H1 (cell line): Measurements from ENCODE around the gene STRIP2. TPM values are rescaled to one million over a fixed set of nuclear protein-coding genes. Genes with fewer than 3 reads are reported as not detected.

Experiments
- CTCF ChIA-PET: fragments of 300-600 bp; sonication (Branson Sonifier 250); formaldehyde crosslinking; loops from one replicate; lab custom pipeline; 2021; ENCODE audit not compliant: partially characterized antibody; lab: Charles Lee
- POLR2A ChIA-PET: fragments of 300-600 bp; sonication (Branson Sonifier 250); formaldehyde crosslinking; loops from one replicate; lab custom pipeline; 2021; ENCODE audit warnings: inconsistent platforms; ENCODE audit not compliant: partially characterized antibody; lab: Charles Lee
- DNase-seq, 2 experiments: peaks; one replicate each; pipeline versions ENCODE4 v3.0.0 to v3.0.0-alpha.2; 2010 to 2022; ENCODE audit warnings: low spot score in 2 of 2, low read depth in 1 of 2, mixed read lengths in 1 of 2
- FAIRE-seq: peaks from 2 replicates; lab custom pipeline; 2011; peaks lifted over from hg19 to GRCh38; lab: Jason Lieb, UNC
- H2AFZ ChIP-seq: 2 replicates; pipeline ENCODE4 v1.8.1; 2012; ENCODE audit warnings: low read length, inconsistent platforms
- H2AK5ac ChIP-seq: 2 replicates; pipeline ENCODE4 v1.6.1; 2013; ENCODE audit warnings: low read depth, low read length
- H2BK120ac ChIP-seq: replicated peaks from 2 replicates; pipeline ENCODE3; 2013; ENCODE audit warnings: low read depth, low read length, inconsistent platforms
- H2BK12ac ChIP-seq: 2 replicates; pipeline ENCODE4 v1.6.1; 2013; ENCODE audit warnings: low read depth, low read length
- H2BK15ac ChIP-seq: 2 replicates; pipeline ENCODE4 v1.6.1; 2013; ENCODE audit warnings: low read length
- H2BK20ac ChIP-seq: 2 replicates; pipeline ENCODE4 v1.6.1; 2013; ENCODE audit warnings: low read length
- H2BK5ac ChIP-seq: 2 replicates; pipeline ENCODE4 v1.6.1; 2013; ENCODE audit warnings: low read depth, low read length
- H3K14ac ChIP-seq: 2 replicates; pipeline ENCODE4 v1.6.1; 2013; ENCODE audit warnings: inconsistent platforms; ENCODE audit not compliant: insufficient read length
- H3K18ac ChIP-seq: 2 replicates; pipeline ENCODE4 v1.6.1; 2013; ENCODE audit warnings: low read length; ENCODE audit errors: extremely low read depth
- H3K23ac ChIP-seq: 2 replicates; pipeline ENCODE4 v1.6.1; 2013; ENCODE audit warnings: inconsistent platforms; ENCODE audit not compliant: insufficient read length
- H3K23me2 ChIP-seq: 2 replicates; pipeline ENCODE4 v1.6.1; 2013; ENCODE audit warnings: low read depth, low read length
- H3K27ac ChIP-seq: 2 replicates; pipeline ENCODE4 v1.6.1; 2011; ENCODE audit warnings: low read depth, low read length, inconsistent platforms
- H3K27me3 ChIP-seq, 4 experiments: replicated peaks in 1 of 4; 1 replicate in 1 of 4; 2 replicates in 3 of 4; pipeline versions ENCODE4 v1.6.1 to v1.8.1; 2011 to 2013; ENCODE audit warnings: low read length in 3 of 4, mild to moderate bottlenecking in 3 of 4, inconsistent platforms in 2 of 4, mixed read lengths in 2 of 4, moderate library complexity in 1 of 4; ENCODE audit not compliant: control insufficient read depth in 3 of 4, insufficient read depth in 3 of 4; ENCODE audit errors: extremely low read depth in 1 of 4
- H3K36me3 ChIP-seq, 4 experiments: 2 replicates each; pipeline versions ENCODE4 v1.6.1 to v1.8.1; 2011 to 2013; ENCODE audit warnings: mild to moderate bottlenecking in 4 of 4, low read length in 3 of 4, moderate library complexity in 2 of 4, control low read depth in 1 of 4, inconsistent platforms in 1 of 4; ENCODE audit not compliant: insufficient read depth in 4 of 4, control insufficient read depth in 2 of 4
- H3K4ac ChIP-seq: replicated peaks from 2 replicates; pipeline ENCODE3; 2013; ENCODE audit warnings: low read length, low read depth, mixed read lengths, inconsistent platforms; ENCODE audit not compliant: insufficient read length
- H3K4me1 ChIP-seq, 4 experiments: replicated peaks in 1 of 4; 1 replicate in 1 of 4; 2 replicates in 3 of 4; pipeline versions ENCODE4 v1.6.1 to v1.8.1; 2011 to 2013; ENCODE audit warnings: low read length in 3 of 4, inconsistent platforms in 2 of 4, mixed read lengths in 1 of 4; ENCODE audit not compliant: insufficient read depth in 4 of 4, control insufficient read depth in 3 of 4
- H3K4me2 ChIP-seq, 2 experiments: 2 replicates each; pipeline versions ENCODE4 v1.6.1 to v1.8.1; 2011 to 2013; ENCODE audit warnings: low read depth in 2 of 2, low read length in 2 of 2, control low read depth in 1 of 2, inconsistent platforms in 1 of 2, mild to moderate bottlenecking in 1 of 2; ENCODE audit not compliant: insufficient read depth in 1 of 2
- H3K4me3 ChIP-seq, 4 experiments: fragments of 200-600, 300-600 bp in 1 of 4; sonication (generic), shearing (Covaris generic), sonication (Bioruptor Twin) in 1 of 4; 2 replicates each; pipeline versions ENCODE4 v1.5.1 to v1.8.1; 2011 to 2016; ENCODE audit warnings: low read length in 4 of 4, low read depth in 3 of 4, control low read depth in 2 of 4, inconsistent platforms in 2 of 4, mild to moderate bottlenecking in 2 of 4, mixed read lengths in 1 of 4, moderate library complexity in 1 of 4; ENCODE audit not compliant: insufficient read depth in 2 of 4; ENCODE audit errors: extremely low read depth in 1 of 4
- H3K56ac ChIP-seq: replicated peaks from 2 replicates; pipeline ENCODE3; 2013; ENCODE audit warnings: low read depth, mild to moderate bottlenecking, mixed read lengths, low read length, inconsistent platforms; ENCODE audit not compliant: insufficient read length
- H3K79me1 ChIP-seq: 2 replicates; pipeline ENCODE4 v1.6.1; 2013; ENCODE audit warnings: low read depth, low read length, control low read depth
- H3K79me2 ChIP-seq, 2 experiments: 2 replicates each; pipeline versions ENCODE4 v1.6.1 to v1.8.1; 2012 to 2013; ENCODE audit warnings: low read length in 2 of 2, mild to moderate bottlenecking in 2 of 2, inconsistent platforms in 1 of 2; ENCODE audit not compliant: insufficient read depth in 2 of 2, control insufficient read depth in 1 of 2
- H3K9ac ChIP-seq, 4 experiments: replicated peaks in 1 of 4; 1 replicate in 1 of 4; 2 replicates in 3 of 4; pipeline versions ENCODE4 v1.6.1 to v1.8.1; 2011 to 2013; ENCODE audit warnings: low read depth in 3 of 4, low read length in 3 of 4, control low read depth in 2 of 4, mild to moderate bottlenecking in 2 of 4, moderate library complexity in 2 of 4, inconsistent platforms in 1 of 4; ENCODE audit errors: extremely low read depth in 1 of 4
- H3K9me3 ChIP-seq, 2 experiments: 2 replicates each; pipeline versions ENCODE4 v1.6.1 to v1.8.1; 2012 to 2013; ENCODE audit warnings: mild to moderate bottlenecking in 2 of 2, moderate library complexity in 2 of 2, control low read depth in 1 of 2, inconsistent platforms in 1 of 2, low read depth in 1 of 2, low read length in 1 of 2, mixed read lengths in 1 of 2; ENCODE audit not compliant: insufficient read depth in 2 of 2
- H4K20me1 ChIP-seq, 2 experiments: replicated peaks in 1 of 2; 2 replicates each; pipeline versions ENCODE3 to v1.8.1; 2011 to 2013; ENCODE audit warnings: inconsistent platforms in 2 of 2, low read length in 2 of 2, mild to moderate bottlenecking in 1 of 2; ENCODE audit not compliant: insufficient read depth in 2 of 2, control insufficient read depth in 1 of 2
- H4K5ac ChIP-seq: 2 replicates; pipeline ENCODE4 v1.6.1; 2013; ENCODE audit warnings: low read length, low read depth, mixed read lengths, inconsistent platforms; ENCODE audit not compliant: insufficient read length
- H4K8ac ChIP-seq: 2 replicates; pipeline ENCODE4 v1.8.0; 2013; ENCODE audit warnings: mild to moderate bottlenecking, moderate library complexity, low read length, inconsistent platforms; ENCODE audit not compliant: insufficient read depth; ENCODE audit errors: extremely low read depth
- H4K91ac ChIP-seq: replicated peaks from 2 replicates; pipeline ENCODE3; 2013; ENCODE audit warnings: low read length, mixed read lengths, inconsistent platforms; ENCODE audit not compliant: insufficient read length
- CHD1 ChIP-seq: IDR thresholded peaks from 2 replicates; pipeline ENCODE4 v1.6.1; 2012; ENCODE audit warnings: low read depth, low read length, improper control_type of control experiment
- CTBP2 ChIP-seq: IDR thresholded peaks from 2 replicates; pipeline ENCODE4 v1.7.0; 2011; ENCODE audit warnings: borderline replicate concordance, mild to moderate bottlenecking, moderate library complexity, mixed read lengths, low read length; ENCODE audit not compliant: insufficient read depth, insufficient read length
- EZH2 ChIP-seq: fragments of 200-600 bp; sonication (generic); IDR thresholded peaks from 2 replicates; pipeline ENCODE4 v1.7.1; 2012; ENCODE audit warnings: low read depth, mild to moderate bottlenecking, moderate library complexity, low read length, inconsistent platforms; ENCODE audit not compliant: severe bottlenecking
- HDAC2 ChIP-seq, 2 experiments: fragments of 300-600 bp in 1 of 2; sonication (generic) in 1 of 2; IDR thresholded peaks; 2 replicates each; pipeline ENCODE4 v1.6.1; 2011 to 2012; ENCODE audit warnings: low read depth in 2 of 2, low read length in 2 of 2, mild to moderate bottlenecking in 2 of 2, moderate library complexity in 2 of 2, borderline replicate concordance in 1 of 2, inconsistent platforms in 1 of 2
- JUN ChIP-seq: IDR thresholded peaks from 2 replicates; pipeline ENCODE4 v1.6.1; 2011; ENCODE audit warnings: low read depth, mild to moderate bottlenecking, improper control_type of control experiment, low read length
- MAFK ChIP-seq: IDR thresholded peaks from 2 replicates; pipeline ENCODE4 v1.6.1; 2012; ENCODE audit warnings: low read depth, mild to moderate bottlenecking, improper control_type of control experiment, low read length
- MAX ChIP-seq: IDR thresholded peaks from 2 replicates; pipeline ENCODE4 v1.6.1; 2012; ENCODE audit warnings: inconsistent platforms
- RXRA ChIP-seq: IDR thresholded peaks from 2 replicates; pipeline ENCODE4 v1.6.1; 2011; ENCODE audit warnings: low read depth, mild to moderate bottlenecking, low read length, moderate library complexity; ENCODE audit not compliant: insufficient read depth
- SP2 ChIP-seq: IDR thresholded peaks from 2 replicates; pipeline ENCODE4 v1.6.1; 2012; ENCODE audit warnings: mild to moderate bottlenecking, low read length, inconsistent platforms
- WGBS, 2 experiments: shearing (Covaris generic) in 1 of 2; methylation state at CpG; one replicate each; pipeline versions ENCODE4 v1.1.6 to v1.1.7; 2013 to 2015; ENCODE audit warnings: low lambda C conversion rate in 2 of 2, mixed read lengths in 2 of 2, inconsistent platforms in 1 of 2, low coverage in 1 of 2, missing lambda C conversion rate in 1 of 2; ENCODE audit not compliant: insufficient replicate concordance in 2 of 2, insufficient coverage in 1 of 2, insufficient read length in 1 of 2; ENCODE audit errors: extremely low coverage in 1 of 2, missing lambda C conversion rate in 1 of 2; 5-methylcytosine and 5-hydroxymethylcytosine counted together
- polyA plus RNA-seq, 7 experiments: library from polyadenylated mRNA; depleted of rRNA in 3 of 7; stranded (reverse) in 5 of 7; unstranded in 2 of 7; fragments of >200 nt in 5 of 7; fragments of 200-250 nt in 2 of 7; gene quantifications; 1 replicate in 5 of 7; 2 replicates in 1 of 7; 4 replicates in 1 of 7; pipeline versions ENCODE4 v1.2.1 to v1.2.3, GENCODE V29; 2011 to 2013; ENCODE audit warnings: missing spikeins in 2 of 7, mixed read lengths in 2 of 7
- total RNA-seq: library from RNA; stranded (reverse); fragmentation: NEBNext Ultra II Directional; extraction: Animal tissue kit (Norgen Biotek cat#: 25700); gene quantifications from 2 replicates; pipeline ENCODE4 v1.2.1, GENCODE V29; 2021
- TF ChIP-seq, protein P1 (sequence below), 3 experiments: IDR thresholded peaks; 1 replicate in 2 of 3; 2 replicates in 1 of 3; pipeline versions ENCODE4 v1.5.1 to v1.6.1; 2011; ENCODE audit warnings: low read length in 3 of 3, mild to moderate bottlenecking in 3 of 3, inconsistent platforms in 2 of 3, low read depth in 1 of 3, moderate library complexity in 1 of 3; ENCODE audit not compliant: insufficient read depth in 1 of 3; ENCODE audit errors: control extremely low read depth in 1 of 3

Gene STRIP2
- total and polyA plus RNA-seq, 2 of the 8 experiments (the other 6 are each of a cell fraction or from before 2014, with no cell fraction given): 5.3 to 8.2 TPM

- Histone ChIP-seq H3K4me1 (peaks cover 0 to 11% (median 4%) of the 10 kb centered on the region in 4 experiments; a peak in 3 of 7 replicates), H3K14ac (no peak overlapping the region), H3K23ac (no peak overlapping the region), H3K36me3 (no peaks in the 10 kb centered on the region), H4K20me1 (no peaks in the 10 kb centered on the region), H2BK5ac (no peak overlapping the region), H3K4me2 (no peak overlapping the region), H3K4ac (no peak overlapping the region), H2BK12ac (no peak overlapping the region), H2AK5ac (peak overlapping the region; percentile 82; the same call in 1 of the 2 replicates), H2BK15ac (no peak overlapping the region; the same call in 1 of the 2 replicates), H3K56ac (no peak overlapping the region), H3K9me3 (no peaks in the 10 kb centered on the region), H3K79me1 (no peaks in the 10 kb centered on the region), H2AFZ (no peak overlapping the region), H4K8ac (no peak overlapping the region), H3K18ac (no peak overlapping the region), H3K23me2 (peaks cover 12% of the 10 kb centered on the region; the same call in 1 of the 2 replicates), H2BK120ac (no peak overlapping the region), H3K27ac (no peak overlapping the region), H3K4me3 (no peak overlapping the region), H3K9ac (no peak overlapping the region), H3K79me2 (no peaks in the 10 kb centered on the region), H2BK20ac (0 out of 2 replicates have a peak overlapping the region, but pooled peaks have one; percentile 43), H4K5ac (no peak overlapping the region), H3K27me3 (peaks cover 0 to 22% (median 20%) of the 10 kb centered on the region in 4 experiments; a peak in 5 of 7 replicates), H4K91ac (no peak overlapping the region)
- ChIA-PET POLR2A (interaction anchor here (0.8 to 1.4 kb wide), 2 partner anchors 14 kb away, joined by 3 to 4 read pairs; no protein-coding TSS in a partner anchor), CTCF (interaction anchor here (0.9 to 1.4 kb wide), 6 partner anchors 13 to 95 kb away, joined by 3 to 4 read pairs (median 4); partner anchors contain the start of gene STRIP2)
- FAIRE-seq (no peak), DNase-seq (no peak)
- WGBS, 2 experiments: 94% methylated on average over 6 of the region's 6 CpGs; no CpG with 5 or more reads in 1 of the 2 experiments
- TF ChIP-seq JUN (no peak), CHD1 (no peak), HDAC2 (IDR thresholded peaks at IDR 0.05; ENCODE audit: borderline replicate concordance in 1 of 2, low read depth in 2 of 2, low read length in 2 of 2) (no peak), EZH2 (no peak), MAFK (no peak), SP2 (no peak), CTBP2 (no peak), MAX (no peak), RXRA (no peak)
- TF ChIP-seq, protein P1, sequence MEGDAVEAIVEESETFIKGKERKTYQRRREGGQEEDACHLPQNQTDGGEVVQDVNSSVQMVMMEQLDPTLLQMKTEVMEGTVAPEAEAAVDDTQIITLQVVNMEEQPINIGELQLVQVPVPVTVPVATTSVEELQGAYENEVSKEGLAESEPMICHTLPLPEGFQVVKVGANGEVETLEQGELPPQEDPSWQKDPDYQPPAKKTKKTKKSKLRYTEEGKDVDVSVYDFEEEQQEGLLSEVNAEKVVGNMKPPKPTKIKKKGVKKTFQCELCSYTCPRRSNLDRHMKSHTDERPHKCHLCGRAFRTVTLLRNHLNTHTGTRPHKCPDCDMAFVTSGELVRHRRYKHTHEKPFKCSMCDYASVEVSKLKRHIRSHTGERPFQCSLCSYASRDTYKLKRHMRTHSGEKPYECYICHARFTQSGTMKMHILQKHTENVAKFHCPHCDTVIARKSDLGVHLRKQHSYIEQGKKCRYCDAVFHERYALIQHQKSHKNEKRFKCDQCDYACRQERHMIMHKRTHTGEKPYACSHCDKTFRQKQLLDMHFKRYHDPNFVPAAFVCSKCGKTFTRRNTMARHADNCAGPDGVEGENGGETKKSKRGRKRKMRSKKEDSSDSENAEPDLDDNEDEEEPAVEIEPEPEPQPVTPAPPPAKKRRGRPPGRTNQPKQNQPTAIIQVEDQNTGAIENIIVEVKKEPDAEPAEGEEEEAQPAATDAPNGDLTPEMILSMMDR (IDR thresholded peaks at IDR 0.05; ENCODE audit: control extremely low read depth in 1 of 3, insufficient read depth in 1 of 3, low read depth in 1 of 3, low read length in 3 of 3): no peak
Measured at GRCh38 chr7:129499999-129500398, 65.8 kb downstream of the STRIP2 start.
